ENCODE measurements around the gene PRADC1. TPM values are rescaled to one million over a fixed set of nuclear protein-coding genes. Genes with fewer than 3 reads are reported as not detected.
A peak's percentile ranks its signal among the peaks of the same experiment; 100 is the strongest.

PRADC1 gene
- total RNA-seq, 2 donors from 2014 or later, result 40.2 to 51.9 TPM

DNA sequence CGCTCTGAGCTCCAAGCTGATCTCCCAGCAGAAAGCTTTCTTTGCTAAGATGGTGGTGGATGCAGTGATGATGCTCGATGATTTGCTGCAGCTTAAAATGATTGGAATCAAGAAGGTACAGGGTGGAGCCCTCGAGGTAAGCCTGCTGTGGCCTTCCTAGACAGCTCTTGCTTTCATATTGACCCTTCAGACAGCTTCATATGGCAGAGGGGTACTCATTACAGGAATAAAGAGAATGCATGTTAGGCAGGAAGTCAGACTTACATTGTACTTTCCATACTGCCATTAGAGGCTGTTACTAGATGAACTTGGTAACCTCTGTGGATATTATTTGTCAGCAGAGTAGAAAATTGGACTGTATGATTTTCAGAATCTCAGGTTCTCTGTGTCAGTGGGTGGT, 11.5 kb upstream of the PRADC1 start:
- ATAC-seq (no peak), DNase-seq (no peak)
- intact Hi-C loops (cut with DNase I, micrococcal nuclease), result no loop called here

DNA sequence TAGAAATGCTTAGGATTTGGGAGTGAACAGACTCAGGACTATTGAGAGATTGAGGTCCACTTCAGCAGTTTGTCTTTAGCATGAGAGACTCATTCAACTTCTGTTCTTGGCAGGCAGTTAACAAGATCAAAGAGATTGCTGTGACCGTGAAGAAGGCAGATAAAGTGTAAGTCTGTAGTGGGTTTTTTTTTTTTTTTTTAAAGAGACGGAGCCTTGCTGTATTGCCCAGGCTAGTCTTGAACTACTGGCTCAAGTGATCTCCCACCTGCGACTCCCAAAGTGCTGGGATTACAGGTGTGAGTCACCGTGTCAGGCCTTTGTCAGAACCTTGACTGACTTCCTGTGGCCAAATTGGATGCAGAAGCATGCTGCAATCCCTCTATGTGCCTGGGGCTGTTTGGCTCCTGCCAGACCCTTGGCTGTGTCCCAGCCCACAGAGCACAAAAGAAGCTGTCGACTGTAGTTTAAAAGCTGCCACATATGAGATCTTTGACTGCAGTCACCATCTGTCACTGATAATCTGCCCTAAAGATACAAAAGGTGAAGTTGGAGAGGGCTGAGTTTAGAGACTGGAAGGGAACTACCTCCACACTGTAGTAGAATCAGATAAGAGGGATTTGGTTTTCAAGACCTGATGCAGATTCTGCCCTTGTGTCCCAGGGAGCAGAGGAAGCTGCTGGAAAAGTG, 11.0 kb upstream of the PRADC1 start:
- DNase-seq, result no peak
- no peak for ATAC-seq
- intact Hi-C loops (cut with DNase I, micrococcal nuclease), result no loop called here

DNA sequence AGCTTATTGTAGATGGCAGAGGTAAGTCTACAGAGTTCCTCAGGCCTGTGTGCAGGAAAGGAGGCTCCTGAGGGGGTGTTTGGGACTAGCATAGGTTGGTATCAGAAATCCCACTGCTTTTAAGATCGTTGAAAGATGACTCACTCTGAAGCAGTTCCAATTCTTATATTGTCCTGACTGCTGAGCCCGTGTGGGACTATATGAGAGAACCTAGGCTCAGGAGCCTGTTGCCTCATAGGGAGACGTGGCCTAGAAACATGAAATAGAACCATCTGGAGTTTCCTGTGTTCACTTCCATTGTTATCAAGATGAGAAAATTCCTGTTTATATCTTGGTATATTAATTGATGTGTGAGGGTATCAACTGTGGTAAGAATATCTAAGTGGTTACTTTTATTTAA, 6.7 kb upstream of the PRADC1 start:
- ATAC-seq (no peak), DNase-seq (no peak)
- intact Hi-C loops (cut with DNase I, micrococcal nuclease), result no loop called here

DNA sequence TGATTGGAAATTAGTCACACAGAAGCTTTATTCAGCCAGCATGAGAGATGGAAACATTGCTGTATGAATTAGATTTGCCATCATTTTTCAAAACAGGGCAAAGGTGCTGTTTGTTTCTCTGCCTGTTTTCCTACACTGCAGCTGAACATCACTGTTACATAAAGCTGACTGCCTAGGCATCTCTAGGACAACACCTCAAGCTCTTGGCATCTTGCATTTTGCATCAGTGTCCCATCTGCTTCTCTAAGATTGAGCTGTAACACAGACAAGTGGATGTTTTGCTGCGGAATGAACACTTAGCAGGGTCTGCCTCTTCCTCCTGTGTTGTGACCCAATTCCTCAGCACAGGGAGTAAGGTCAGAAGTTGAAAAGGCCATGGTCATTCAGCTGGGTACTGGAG, 5.9 kb upstream of the PRADC1 start:
- ATAC-seq (no peak), DNase-seq (no peak)
- intact Hi-C loops (cut with DNase I, micrococcal nuclease), result no loop called here

DNA sequence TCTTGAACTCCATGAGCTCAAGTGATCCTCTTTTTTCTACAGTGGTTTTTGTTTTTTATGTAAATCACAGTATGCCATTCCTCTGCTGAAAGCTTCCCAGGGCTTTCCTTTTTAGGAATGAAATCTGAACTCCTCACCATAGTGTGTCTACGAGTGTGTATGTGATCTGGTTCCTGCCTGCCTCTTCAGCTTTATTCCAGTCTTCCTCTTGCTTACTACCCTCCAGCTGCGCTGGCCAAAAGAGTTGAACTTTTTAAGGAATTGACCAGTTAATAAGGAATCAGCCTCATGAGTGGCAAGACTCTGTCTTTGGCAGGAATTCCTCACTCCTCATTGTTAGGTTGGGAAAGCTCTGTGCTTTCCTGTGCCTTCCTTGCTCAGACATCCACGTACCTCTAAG, 5.1 kb upstream of the PRADC1 start:
- intact Hi-C loops (cut with DNase I, micrococcal nuclease), result no loop called here
- ATAC-seq (no peak), DNase-seq (no peak)

DNA sequence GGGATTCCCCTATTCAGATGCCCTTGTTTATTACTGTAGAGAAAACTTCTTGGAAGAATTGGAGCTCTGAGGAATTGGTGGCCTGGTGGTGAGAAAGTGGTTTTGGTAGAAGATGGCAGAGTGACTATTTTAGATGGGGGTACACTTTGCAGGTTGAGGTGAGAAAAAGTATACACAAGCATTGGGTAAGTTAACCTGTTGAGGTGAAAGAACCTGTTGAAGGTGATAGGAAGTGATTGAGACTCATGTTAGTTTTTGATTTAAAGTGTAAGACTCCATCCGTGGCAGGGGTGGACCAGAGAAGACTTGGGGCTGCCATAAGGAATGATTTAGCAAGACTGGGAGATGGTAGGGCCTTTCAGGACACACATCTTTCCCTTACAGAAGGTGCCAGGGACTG, 4.1 kb upstream of the PRADC1 start:
- no peak for ATAC-seq
- intact Hi-C loops (cut with DNase I, micrococcal nuclease), result no loop called here
- DNase-seq, result no peak

DNA sequence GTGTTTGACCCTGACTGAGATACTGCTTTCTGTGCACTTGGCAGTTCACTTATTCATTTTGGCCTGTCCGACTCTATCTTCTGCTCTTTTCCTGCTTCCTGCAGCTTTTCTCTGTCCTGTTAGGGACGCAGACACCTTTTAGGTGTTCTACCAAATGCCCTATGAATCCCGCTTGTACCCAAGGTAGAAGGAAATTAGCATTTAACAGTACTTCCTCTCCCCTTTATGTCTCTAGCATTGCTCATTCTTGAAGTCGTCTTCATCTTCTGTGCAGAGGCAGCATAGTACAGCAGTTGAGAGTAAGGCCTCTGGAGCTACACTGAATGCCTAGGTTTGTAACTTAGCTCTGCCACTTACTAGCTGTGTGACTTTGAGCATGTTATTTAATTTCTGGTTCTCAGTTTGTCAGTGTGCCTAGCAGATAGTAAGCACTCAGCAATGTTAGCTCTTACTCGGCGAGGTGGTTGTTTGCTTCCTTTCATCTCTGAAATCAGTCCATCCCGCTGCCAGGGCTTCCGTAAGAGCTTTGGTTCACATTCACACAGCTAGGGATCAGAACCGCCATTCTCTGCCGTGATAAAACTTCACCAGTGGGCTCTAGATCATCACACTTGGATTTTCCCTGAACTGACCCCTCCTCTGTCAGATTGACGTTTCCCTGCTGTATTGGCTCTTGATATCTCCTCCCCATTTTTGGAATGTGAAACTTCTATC, 2.4 kb upstream of the PRADC1 start:
- intact Hi-C loops (cut with DNase I, micrococcal nuclease), result no loop called here
- DNase-seq (no peak), ATAC-seq (no peak)

DNA sequence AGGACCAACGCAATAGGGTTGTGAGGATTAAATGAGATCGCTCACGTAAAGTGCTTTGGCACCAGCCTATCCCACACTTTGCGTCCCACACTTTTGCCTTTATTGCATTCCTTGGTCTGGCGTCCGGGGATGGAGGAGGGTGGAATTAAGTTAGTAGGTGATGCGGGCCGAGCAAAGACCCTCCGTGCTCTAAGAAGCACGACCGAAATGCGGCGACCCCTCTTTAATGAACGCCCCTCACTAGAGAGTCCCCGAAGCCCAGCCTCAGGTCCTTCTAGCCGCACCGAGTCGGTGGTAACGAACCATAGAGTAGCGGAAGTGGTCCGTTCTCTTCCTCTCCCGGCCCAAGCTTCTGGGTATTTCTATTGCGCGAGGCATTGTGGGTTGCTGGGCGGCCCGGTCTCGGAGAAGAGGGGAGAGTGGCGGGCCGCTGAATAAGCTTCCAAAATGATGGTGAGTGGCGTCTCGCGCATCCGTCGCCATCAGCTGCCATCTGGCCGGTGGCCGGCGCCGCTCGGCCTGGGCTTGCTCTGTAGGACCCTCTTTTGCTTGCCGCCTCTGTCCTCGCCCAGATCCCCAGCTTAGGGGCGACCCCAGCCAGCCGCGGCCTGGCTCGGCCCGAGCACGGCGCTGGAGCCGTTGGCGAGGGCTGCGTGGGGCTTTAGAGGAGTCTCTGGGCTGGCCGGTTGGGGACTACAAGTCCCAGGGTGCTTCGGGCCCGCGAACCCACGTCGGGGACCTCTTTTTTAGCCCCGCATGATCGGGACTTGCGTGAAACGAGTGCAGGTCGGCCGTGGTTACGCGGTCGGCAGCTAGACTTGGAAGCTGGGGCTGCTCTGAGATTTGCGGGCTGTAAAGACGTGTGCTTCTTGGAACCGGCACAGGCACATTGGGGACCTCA, 1.1 kb upstream of the PRADC1 start, which contains the start of gene CCT7:
TSS of gene CCT7 (plus strand) at position 377 of the 901 bp plus-strand sequence. CDS start at position 448, 71 bp downstream.
- DNase-seq, result peak; percentile 88 to 91
- peak; percentile 79 for ATAC-seq
- intact Hi-C loops (cut with DNase I, micrococcal nuclease), result no loop called here

DNA sequence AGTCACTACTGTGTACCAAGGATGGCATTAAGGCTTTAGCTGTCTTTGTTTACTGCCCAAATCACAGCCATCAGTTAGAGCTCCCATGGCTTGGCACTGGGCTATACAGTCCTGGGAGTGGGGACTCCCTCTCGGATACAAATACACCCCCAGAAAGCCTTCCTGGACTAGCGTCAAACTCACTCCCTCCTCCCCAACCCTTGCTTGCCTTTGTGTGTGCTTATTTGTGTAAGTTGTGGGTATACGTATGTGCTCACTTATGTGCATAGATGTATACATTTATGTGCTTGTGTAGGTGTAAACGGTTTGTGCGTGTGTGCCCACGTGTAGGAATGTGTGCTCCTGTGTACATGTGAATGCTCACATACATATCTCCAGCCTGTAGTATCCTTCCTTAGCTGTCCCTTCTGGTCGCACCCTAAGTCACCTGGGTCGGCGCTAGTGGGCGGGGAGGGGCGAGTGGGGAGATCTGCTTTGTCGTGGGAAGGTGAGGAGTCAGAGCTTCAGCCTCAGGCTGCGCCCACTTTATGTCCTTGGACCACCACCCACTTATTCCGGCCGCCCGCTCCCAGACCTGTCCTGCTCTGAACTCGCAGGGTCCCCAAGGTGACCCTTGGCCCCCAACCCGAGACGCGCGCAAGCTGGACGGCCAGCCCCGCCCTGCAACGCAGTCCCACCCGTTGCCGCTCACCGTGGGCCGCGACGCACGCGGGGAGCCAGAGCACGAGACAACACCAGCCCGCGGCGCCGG, 461 bp downstream of the PRADC1 start:
- intact Hi-C loops (cut with DNase I, micrococcal nuclease), result no loop called here
- DNase-seq (peak; percentile 67 to 69), ATAC-seq (peak; percentile 36)

DNA sequence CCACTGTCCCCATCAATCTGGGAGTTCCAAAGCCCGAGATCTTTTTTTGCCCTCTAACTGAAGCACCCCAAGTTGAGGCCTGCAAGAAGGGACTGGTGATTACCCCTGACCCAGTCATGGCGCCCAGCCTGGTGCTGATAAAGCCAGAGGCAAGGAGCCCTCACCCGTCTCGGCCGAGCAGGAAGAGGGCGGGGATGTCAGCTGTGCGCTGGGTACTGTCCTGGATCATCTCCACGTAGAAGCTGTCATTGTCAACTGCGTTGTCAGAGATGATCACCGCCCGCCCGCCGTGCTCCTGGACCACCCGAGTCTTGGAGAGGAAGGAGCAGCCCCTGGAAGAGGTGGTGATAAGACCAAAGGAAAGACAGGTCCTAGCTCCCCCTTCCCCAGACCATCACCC, 4.4 kb downstream of the PRADC1 start:
- ATAC-seq (no peak), DNase-seq (no peak)
- intact Hi-C loops (cut with DNase I, micrococcal nuclease), result no loop called here

DNA sequence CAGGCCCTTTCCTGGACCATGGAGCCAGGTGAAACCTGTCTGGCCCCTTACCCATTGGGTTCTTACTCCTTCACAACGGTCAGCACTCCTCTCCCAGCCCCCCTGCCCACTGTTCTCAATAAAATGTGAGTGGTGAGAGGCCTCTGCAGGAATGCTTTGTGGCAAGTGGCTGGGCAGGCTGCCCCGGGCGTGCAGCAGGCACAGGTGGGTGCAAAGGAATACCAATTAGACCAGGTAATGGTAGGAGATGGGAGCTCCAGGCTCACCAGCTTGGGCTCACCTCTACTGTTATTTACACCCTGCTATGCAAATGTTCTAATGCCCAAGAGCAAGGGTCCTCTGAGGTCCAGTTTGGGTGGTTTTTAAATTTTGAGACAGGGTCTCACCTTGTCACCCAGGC, 6.0 kb downstream of the PRADC1 start:
- intact Hi-C loops (cut with DNase I, micrococcal nuclease), result no loop called here
- DNase-seq (no peak), ATAC-seq (no peak)

DNA sequence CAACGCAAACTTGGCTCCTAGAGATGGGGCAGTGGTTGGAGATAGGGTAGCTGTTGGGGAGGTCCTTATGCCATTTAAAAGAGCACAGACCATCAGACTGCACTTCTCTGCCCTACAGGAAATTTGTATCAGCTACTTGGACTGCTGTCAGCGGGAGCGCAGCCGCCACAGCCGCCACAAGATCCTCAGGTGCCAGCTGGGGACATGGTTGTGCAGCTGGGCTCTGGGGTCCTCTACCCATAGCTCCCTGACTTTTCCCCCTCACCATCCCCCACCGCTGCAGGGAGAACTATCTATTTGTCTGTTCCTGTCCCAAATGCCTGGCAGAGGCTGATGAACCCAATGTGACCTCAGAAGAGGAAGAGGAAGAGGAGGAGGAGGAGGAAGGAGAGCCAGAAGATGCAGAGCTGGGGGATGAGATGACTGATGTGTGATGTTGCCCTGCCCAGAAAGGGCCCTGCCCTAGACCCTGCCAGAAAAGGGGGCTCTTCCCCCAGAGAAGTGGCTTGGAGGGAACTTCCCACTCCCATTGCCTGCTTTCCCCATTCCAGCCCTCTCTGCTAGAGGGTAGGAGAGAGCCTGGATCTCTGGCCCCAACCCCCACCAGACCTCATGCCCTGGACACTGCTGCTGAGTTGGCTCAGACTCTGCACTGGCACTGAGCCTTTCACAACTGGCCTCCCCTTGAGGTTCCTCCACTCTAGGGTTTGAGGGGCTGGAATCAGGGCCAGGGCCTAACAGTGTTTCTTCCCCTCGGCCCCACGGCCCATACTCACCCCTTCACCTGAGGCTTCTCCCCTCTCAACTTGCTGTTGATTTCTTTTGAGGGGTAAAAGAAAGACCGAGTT, 7.3 kb downstream of the PRADC1 start:
- DNase-seq (no peak), ATAC-seq (no peak)
- intact Hi-C loops (cut with DNase I, micrococcal nuclease), result no loop called here

DNA sequence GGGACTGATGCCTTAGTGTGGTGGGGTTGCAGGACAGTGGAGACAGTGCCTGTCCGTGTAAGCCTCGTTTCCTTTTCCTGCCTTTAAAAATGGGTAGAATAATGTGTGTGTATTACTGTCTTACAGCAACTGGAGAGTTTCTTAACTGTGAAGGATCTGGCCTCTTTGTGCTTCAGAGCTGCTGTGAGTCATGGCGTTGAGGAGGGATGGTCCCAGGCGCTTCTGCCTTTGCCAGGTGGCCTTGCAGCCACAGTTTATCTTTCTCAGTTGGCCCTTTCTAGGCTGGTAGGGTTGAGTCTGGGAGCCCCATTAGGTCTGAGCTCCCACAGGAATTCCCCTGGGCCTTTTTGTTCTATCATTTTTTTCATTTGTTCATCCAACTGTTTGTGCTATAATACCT, 9.2 kb downstream of the PRADC1 start:
- ATAC-seq, result no peak
- intact Hi-C loops (cut with DNase I, micrococcal nuclease), result no loop called here
- DNase-seq, result no peak

DNA sequence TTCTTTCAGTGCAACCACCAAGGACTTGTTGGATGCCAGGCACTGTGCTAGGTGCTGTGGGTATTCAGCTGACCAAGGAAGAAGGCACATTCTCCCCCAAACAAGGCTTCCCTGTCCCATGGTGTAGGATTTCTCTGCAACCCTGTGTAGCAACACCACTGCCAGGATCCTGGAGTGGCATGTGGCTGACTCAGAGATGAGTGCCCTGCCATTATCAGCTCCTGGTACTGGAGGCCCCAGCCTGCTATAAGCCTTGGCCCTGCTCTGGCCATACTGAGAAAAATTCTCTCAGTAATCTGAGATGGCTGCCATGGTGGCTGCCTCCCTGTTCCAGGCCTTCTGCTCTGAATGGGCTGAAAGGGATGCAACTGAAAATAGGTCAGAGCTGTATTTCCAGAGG, 14.7 kb downstream of the PRADC1 start:
- ATAC-seq (no peak), DNase-seq (no peak)
- intact Hi-C loops (cut with DNase I, micrococcal nuclease), result no loop called here

DNA sequence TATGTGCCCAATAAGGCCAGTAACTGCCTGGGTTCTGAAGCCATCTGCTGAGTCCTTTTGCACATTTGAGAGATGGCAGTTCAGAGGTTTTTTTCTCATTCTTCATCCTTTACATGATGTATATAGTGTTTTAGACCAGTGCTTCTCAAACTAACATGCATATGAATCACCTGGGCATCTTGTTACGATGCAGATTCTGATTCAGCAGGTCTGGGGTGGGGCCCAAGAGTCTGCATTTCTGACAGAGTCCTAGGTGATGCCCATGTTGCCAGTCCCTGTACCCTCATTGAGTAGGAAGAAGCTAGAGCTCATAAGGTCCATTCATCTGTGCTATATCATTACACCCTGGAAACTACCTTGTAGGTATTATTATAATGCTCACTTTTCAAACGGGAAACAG, 15.2 kb downstream of the PRADC1 start:
- DNase-seq (no peak), ATAC-seq (no peak)
- intact Hi-C loops (cut with DNase I, micrococcal nuclease), result no loop called here

DNA sequence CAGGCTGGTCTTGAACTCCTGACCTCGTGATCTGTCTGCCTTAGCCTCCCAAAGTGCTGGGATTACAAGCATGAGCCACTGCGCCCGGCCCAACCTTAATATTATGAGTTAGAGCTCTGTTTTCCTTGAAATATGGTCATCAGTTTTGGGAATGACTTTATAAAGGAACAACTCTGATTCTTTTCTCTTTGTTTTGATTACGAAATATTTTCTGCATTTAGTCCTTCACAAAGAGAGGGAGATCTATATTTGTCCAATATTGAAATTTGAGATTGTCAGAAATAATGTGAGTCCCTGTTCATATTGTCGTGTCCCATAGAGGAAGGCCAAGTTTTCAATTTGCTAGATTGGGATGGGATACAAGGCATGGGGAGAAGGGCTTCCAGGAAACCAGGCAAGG, 15.9 kb downstream of the PRADC1 start:
- intact Hi-C loops (cut with DNase I, micrococcal nuclease), result no loop called here
- DNase-seq (no peak), ATAC-seq (no peak)

DNA sequence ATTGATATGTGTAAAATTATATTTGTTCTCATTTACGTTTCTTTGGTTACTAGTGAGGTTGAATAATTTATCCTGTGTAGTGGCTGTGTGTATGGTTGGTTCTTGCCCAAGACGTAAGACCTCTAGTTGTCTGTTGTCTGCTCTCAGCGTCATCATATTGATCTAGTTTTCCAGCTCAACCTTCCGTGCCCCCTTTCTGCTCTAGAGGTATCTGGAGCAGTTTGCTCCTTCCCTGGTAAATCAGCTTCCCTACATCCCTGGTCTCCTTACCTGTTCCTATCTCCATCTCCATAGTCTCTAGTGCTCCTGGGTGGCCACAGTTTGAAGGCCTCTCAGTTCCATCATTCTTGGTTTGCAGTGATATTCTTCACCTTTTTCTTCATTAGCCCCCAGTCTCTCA, 17.8 kb downstream of the PRADC1 start:
- ATAC-seq (no peak), DNase-seq (no peak)
- intact Hi-C loops (cut with DNase I, micrococcal nuclease), result no loop called here
